GM10266 (cell line): ENCODE data around the gene POP5.

Experiments
- DNase-seq: peaks from one replicate; pipeline ENCODE4 v3.0.0; 2012; ENCODE audit errors: extremely low spot score
- TF ChIP-seq, protein P1 (sequence below): IDR thresholded peaks from 2 replicates; pipeline ENCODE4 v1.5.1; 2012; ENCODE audit warnings: mild to moderate bottlenecking, low read depth; ENCODE audit not compliant: control insufficient read depth, insufficient read depth; ENCODE audit errors: missing control alignments

The POP5 gene

DNA sequence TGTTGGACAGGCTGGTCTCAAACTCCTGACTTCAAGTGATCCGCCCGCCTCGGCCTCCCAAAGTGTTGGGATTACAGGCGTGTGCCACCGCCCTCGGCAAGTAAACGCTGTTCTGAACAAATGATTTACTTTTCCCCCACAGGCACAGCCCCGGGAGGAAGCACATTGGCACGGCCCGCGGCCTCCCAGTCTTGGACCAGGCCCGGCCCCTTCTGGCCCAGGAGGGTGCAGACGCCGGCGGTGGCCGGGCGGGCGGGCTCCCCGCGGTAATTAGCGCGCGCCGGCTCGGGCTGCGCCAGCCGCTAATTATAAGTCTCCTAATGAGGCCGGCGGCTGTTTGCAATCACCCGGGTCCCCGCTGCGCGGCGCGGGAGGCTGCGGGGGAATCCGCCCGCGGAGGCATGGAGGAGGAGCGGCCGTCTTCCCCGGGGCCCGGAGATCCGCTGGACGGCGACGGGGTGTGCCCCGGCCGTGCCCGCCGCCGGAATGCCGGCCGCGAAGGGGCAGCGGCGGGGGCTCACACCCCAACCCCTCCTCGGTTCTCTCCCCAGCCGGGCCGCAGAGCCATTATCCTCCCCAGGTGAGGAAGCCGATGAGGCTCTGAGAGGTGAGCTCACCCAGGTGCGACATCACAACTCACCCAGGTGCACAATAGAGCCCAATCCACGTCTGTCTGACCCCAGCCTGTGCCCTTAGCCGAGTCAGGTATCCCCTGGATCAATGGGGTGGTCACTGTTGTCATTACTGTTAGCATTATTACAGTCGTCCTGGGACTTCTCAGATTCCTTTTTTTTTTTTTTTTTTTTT lies 3.3 kb upstream of the POP5 start:
- TF ChIP-seq, protein P1, sequence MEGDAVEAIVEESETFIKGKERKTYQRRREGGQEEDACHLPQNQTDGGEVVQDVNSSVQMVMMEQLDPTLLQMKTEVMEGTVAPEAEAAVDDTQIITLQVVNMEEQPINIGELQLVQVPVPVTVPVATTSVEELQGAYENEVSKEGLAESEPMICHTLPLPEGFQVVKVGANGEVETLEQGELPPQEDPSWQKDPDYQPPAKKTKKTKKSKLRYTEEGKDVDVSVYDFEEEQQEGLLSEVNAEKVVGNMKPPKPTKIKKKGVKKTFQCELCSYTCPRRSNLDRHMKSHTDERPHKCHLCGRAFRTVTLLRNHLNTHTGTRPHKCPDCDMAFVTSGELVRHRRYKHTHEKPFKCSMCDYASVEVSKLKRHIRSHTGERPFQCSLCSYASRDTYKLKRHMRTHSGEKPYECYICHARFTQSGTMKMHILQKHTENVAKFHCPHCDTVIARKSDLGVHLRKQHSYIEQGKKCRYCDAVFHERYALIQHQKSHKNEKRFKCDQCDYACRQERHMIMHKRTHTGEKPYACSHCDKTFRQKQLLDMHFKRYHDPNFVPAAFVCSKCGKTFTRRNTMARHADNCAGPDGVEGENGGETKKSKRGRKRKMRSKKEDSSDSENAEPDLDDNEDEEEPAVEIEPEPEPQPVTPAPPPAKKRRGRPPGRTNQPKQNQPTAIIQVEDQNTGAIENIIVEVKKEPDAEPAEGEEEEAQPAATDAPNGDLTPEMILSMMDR = peak; percentile 45
- peak; percentile 60 for DNase-seq

DNA sequence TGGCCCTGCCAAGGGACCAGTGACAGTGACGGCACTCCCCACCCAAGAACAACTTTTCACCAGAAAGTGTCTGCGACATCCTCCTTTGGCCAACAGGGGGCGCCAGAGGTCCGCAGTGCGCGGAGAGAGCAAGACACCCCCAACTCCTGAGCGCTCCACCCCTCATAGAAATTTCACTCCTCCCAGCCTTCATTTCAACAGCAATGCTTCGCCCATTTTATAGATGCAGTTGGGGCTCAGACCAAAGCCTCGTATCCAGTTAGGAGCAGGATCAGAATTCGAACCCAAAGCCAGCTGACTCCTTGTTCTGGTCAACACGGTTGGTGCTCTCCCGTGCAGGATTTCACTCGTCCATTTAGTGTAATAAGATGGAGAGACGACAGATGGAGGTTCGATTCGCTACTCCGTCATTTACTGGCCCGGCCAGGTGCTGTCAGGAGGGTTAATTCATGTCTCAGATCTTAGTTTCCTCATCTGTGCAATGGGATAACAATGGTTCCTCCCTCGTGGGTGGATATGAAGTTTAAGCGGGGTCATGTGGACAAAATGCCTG lies 2.4 kb upstream of the POP5 start:
- TF ChIP-seq, protein P1 = peak; percentile 91
- DNase-seq = peak; percentile 88

DNA sequence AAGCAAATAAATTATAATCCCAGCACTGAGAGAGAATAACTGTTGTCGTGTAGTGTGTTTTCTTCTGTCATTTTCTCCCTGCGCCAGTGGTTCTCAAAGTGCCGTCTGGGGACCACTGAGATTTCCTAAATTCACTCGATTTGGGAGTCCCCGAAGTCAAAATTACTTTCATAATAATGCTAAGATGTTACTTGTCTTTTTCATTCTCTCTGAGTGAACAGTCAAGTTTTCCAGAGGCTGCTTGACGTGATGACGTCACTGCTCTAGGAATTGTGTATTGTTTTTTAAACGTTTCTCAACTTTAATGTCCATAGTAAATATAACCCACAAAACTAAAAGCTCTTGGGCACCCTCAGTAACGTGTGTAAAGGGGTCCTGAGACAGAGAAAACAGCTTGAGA lies 796 bp upstream of the POP5 start:
- DNase-seq = no peak
- TF ChIP-seq, protein P1 = no peak

DNA sequence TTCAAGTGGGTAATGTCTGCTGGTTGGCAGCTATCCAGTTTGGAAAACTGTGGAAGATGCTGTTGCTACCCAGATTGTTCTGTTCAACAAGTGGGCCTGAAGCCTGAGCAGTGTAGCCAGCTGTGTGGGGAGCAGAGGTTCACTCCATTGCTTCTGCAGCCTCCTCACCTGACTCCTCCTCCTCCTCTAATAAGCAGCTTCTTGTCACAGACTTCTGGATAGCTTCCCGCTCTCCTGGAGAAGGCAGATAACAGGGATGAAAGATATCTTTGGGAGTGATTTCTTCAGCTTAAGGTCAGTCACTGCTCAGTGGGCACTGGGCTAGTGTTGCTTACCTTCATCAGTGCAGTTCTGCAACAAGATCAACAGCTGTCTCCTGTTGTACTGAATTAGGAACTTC lies 2.0 kb downstream of the POP5 start:
- TF ChIP-seq, protein P1 = no peak
- no peak for DNase-seq

DNA sequence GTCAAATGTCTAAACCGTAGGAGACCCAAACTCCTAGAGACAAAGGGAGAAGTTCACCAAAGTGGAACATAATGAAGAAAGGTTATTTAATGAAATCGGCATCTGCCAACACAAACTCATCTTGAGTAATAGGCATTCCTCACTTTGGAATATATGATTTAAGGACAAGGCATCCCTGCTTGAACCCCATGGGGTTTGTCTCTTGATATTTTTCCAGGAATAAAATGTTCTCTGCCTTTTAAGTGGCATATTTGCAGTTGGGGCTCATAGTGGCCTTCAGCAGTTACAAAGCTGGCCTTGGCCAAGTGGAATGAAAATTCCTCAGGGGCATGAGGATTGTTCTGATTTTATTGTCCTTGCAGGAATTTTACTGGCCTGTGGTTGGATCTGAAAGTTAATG lies 7.1 kb downstream of the POP5 start:
- DNase-seq = no peak

DNA sequence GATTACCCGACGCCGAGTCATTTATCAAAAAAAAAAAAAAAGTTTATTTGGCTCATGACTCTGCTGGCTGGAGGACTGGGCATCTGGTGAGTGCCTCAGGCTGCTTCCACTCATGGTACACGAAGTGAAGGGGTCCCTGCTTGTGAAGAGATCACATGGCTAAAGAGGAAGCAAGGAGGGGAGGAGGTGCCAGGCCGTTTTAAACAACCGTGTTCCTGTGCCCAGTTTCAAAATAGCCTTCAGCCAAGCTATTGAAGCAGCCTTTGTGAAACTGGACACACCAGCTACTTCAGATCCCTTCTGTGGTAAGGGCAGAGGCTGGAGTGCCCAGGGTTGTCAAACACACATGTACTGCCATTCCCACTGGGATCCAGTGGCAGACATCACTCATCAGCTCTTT lies 7.6 kb downstream of the POP5 start:
- TF ChIP-seq, protein P1 = no peak
- DNase-seq = no peak

More for the DNA sequence above, 7.1 kb downstream of the POP5 start:
- TF ChIP-seq, protein P1 = no peak

DNA sequence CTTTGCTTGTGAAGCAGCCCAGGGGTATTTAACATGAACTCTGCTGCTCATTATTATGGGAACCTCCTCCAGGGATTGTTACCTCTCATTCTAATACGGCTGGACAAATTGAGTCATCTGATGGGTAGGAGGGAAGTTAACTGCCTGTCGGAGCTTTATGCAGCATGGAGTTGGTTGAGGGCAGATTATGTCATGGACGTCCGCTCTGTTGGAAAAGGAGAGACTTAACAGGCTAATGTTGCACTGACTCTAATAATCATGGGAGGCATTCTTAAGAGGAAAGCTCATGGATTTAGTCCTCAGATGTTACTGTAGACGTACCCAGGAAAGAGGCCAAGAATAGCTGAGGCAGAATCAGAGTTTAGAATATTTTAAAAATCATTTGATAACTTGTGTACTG lies 9.9 kb downstream of the POP5 start:
- no peak for DNase-seq

More for the DNA sequence above, 9.9 kb downstream of the POP5 start:
- TF ChIP-seq, protein P1 = no peak
